Cardiac septum (tissue), 1 donor: ENCODE measurements around the gene TSPAN31. TPM values are rescaled to one million over a fixed set of nuclear protein-coding genes. Genes with fewer than 3 reads are reported as not detected.
A peak's percentile ranks its signal among the peaks of the same experiment; 100 is the strongest.
"Not testable (repeated sequence)": the region's sequence is repeated elsewhere in the genome, so short reads cannot be mapped to it uniquely, and the experiment has no call there.

Experiments
- DNase-seq: peaks from one replicate; pipeline ENCODE4 v3.0.0-alpha.2; 2020; ENCODE audit warnings: low spot score
- intact Hi-C: fragments of 100-400 bp; cut with DNase I; formaldehyde crosslinking; loops from one replicate; pipeline ENCODE4 v1.14.0; 2022
- total RNA-seq: library from RNA; stranded (reverse); fragmentation: NEBNext Ultra II Directional; extraction: Animal tissue kit (Norgen Biotek cat#: 25700); gene quantifications from one replicate; pipeline ENCODE4 v1.2.1, GENCODE V29; 2021
- donor health status: DM: no; HTN: no; CAD: no.

The TSPAN31 gene
- total RNA-seq, 1 donor from 2014 or later = 25.1 TPM

DNA sequence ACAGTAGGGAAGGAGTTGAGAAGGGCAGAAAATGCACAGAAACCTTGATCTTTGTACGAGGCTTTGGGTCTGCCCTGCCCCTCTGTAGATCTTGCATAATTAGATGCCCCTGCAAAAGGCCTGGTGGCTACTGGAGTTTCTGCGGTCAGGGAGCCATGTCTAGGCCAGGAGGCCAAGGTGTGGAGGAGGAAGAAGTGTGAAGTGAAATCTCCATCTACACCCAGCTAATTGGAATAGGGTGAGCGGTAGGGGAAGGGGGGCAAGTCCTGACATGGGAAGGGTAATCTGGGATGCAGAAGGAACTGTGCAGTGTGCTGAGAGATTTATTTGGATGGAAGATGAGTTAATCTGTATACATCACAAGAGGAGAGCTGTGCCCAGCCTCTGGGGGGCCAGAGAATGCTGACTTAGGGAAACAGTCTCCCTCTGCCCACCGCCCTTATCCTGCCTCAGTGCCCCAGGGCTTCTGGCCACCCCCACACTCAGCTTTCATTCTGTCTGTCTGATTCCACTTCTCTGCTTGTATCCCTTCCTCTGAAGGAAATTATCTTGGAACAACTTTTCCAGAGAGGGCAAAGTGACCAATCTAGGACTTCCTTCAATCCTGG lies 16.7 kb downstream of the TSPAN31 start:
- intact Hi-C loops = no loop called here

DNA sequence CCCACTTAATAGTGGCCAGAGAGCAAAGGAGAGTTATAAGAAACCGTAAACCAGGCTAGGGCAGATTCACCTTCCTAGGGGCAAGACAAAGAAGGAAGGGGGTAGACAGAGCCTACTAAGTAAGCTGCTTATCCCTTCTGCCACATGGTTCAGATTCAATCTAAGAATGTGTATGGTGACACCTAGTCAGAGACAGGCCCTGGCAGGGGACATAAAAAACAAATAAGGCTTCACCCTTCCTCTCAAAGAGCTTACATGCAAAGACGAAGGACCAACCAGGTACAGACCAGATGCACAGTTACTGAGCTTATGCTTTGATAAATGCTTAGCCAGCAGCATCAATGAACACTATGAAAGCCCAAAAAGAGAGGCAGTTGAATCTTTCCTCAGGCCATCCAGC lies 17.6 kb downstream of the TSPAN31 start:
- no peak for DNase-seq
- intact Hi-C loops = no loop called here

More for the DNA sequence above, 16.7 kb downstream of the TSPAN31 start:
- no peak for DNase-seq

DNA sequence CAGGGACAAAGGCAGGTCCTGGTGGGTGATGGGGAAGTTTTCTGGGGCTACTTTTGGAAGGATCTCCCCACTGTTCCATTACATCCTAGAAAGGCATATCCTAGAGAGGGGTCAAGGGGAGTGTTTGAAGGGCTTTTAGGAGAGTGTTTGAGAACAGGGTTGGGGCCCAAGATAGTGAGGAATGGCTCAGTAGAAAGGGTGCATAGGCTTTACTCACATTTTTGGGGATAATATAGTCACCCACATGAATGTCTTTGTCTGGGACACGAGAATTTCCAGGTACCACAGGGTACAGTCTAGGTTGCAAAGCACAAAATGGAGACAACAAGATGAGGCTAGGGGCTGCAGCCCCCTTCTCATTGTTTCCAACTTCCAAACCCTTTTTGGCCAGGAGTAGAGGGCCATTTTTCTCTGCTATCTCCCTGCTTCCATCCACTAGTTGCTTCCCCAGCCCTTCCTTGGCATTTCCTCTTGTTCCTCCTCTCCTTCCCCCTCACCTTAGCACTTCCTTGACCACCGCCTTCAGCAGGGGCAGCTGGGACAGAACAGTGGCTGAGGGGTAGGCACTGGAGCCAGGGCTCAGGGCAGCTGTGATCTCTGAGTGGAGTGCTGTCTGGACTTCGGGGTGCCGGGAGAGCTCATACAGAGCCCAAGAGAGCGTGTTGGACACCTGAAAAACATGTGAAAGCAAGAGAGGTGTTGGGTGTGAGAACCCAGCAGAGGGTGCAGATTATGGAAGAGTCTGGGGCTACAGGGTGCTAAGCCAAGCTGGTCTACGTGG lies 19.2 kb downstream of the TSPAN31 start:
- intact Hi-C loops = no loop called here
- no peak for DNase-seq

GRCh38 chr12:57764662-57765002 lies 19.8 kb downstream of the TSPAN31 start:
- intact Hi-C loops = no loop called here
- DNase-seq = no peak

GRCh38 chr12:57765003-57765697 lies 20.3 kb downstream of the TSPAN31 start:
- no peak for DNase-seq
- intact Hi-C loops = no loop called here

- DNase-seq = no peak
- intact Hi-C loops = no loop called here
Observed at GRCh38 chr12:57765698-57766463, 21.0 kb downstream of the TSPAN31 start.

DNA sequence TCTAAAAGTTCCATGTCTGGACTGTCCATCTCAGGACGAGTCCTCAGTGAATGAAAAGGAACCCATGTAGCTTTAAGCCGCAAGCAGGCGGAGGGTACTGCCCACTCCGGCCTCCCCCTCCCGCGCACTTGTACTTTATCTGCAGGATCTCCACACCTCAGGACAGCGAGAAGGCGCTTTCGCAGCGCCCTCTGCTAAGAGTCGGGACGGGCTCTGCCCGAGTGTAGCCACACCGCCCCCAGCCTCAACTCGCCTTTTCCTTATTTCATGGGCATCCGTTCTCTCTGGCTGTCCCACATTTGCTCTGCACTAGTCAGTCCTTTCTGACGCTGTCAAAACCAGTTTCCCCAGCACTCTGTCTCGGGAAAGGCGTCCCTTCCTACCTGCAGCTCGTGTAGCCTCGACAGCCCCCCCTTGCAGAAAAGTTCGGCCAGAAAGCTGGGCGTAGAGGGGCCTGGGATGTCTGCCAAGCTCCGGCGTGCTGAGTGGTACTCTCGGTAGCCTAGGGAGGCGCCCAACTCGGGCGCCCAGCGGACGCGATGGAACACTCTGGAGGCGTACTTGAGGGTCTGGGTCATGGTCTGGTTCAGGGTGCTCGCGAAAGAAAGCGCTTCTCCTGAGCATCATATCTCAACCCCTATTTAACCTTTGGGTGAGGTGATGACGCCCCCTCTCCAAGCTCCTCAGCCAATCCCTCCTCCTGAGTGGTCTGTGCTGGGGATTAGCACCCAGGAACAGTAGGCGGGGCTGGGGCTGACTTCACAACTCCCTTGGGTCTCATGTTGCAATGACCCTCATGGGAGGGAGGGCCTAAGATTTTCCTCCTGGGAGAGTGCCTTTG lies 21.8 kb downstream of the TSPAN31 start, which contains the start of gene CYP27B1:
TSS of gene CYP27B1 (minus strand) at position 615 of the 841 bp plus-strand sequence. CDS start at position 578, 37 bp downstream.
- intact Hi-C loops = no loop called here
- DNase-seq = no peak

GRCh38 chr12:57767305-57767698 lies 22.5 kb downstream of the TSPAN31 start:
- no peak for DNase-seq

GRCh38 chr12:57767876-57768275 lies 23.0 kb downstream of the TSPAN31 start:
- no peak for DNase-seq
- intact Hi-C loops = no loop called here

More at GRCh38 chr12:57767305-57767698, 22.5 kb downstream of the TSPAN31 start:
- intact Hi-C loops = no loop called here

DNA sequence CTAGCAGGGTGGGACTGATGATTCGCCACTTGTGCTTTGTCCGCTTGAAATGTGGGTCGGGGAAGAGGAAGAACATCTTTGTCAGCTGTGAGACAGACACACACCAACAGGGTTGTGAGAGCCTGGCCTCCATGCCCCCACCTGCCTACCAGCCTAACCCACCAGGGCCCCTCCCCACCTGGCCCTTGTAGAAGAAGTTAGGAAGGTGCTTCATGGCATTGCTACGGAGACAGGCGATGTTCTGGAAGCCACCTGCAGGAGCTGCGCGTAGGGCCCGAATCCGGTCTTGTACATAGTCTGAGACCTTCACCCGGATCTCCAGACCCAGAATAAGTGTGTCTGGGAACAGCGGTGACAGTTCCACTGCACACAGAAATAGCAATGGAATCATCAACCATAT lies 24.8 kb downstream of the TSPAN31 start:
- intact Hi-C loops = no loop called here
- DNase-seq = no peak

DNA sequence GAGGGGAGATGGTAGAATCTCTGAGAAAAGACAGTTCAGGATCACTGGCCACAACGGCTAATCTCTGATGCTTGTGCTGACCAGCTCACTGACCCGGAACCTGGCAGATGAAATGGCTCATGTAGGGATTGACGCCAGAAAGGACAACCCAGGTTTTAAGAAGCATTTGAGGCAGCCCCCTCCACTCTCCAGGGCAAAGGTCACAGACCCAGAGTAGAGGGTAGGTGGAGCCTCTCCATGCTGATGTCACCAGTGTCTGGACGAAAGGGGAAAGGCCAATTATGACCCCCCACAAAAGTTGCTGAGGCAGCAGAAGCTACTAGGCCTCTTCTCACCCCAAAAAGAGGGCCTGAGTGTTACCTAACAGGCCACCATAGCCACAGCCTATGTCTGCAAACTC lies 25.9 kb downstream of the TSPAN31 start:
- intact Hi-C loops = loop anchor here (2.0 kb wide), 1 partner anchor 18 kb away; the partner anchor contains the start of gene CDK4
- DNase-seq = no peak

- intact Hi-C loops = loop anchor here (2.0 kb wide), 1 partner anchor 19 kb away; the partner anchor contains the start of gene CDK4
- peak; percentile 86 for DNase-seq
Observed at GRCh38 chr12:57771236-57771872, 26.5 kb downstream of the TSPAN31 start.

DNA sequence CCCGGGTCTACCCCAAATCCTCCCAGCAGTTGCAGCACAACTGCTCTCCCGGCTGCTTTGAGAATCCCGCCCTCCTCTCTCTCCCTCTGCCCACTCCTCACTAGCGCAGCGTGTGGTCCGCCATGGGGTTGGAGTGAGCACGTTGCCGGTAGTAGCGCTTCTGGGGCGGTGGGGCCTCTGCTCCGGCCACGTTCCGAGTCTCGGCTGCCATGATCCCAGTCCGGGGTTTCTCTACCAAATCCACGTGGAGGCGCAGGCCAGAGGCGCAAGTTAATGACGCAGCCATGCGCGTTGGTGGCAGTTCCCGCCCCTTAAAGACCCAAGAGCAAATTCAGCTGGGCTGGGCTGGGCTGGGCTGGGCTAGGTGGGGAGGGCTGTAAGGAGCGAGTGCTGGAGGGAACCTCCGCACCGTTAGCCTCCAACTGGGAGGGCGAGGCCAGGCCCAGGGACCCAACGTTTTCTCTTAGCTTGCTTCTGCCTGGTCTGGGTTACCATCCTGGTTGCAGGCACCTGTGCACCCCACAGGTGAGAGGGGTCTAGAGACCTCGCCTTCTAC lies 27.1 kb downstream of the TSPAN31 start, which contains the start of gene METTL1:
TSS of gene METTL1 (minus strand) at position 233 of the 556 bp plus-strand sequence. CDS start at position 211, 22 bp downstream.
- DNase-seq = peak; percentile 96
- intact Hi-C loops = loop anchor here (1.0 to 2.0 kb wide), 2 partner anchors 10 to 19 kb away; partner anchors contain the start of genes CDK4 and TSFM

GRCh38 chr12:57772429-57773322 lies 27.8 kb downstream of the TSPAN31 start, which contains the start of gene EEF1AKMT3:
Gene EEF1AKMT3 (plus strand): TSS chr12:57772614. CDS start chr12:57772725, 111 bp downstream.
- DNase-seq = peak; percentile 78
- intact Hi-C loops = loop anchor here (1.0 kb wide), 1 partner anchor 10 kb away; the partner anchor contains the start of gene TSFM

GRCh38 chr12:57774634-57775033 lies 29.8 kb downstream of the TSPAN31 start:
- DNase-seq, intact Hi-C loops: not testable (repeated sequence)

GRCh38 chr12:57775044-57775443 lies 30.2 kb downstream of the TSPAN31 start:
- DNase-seq = no peak
- intact Hi-C loops = no loop called here
